BE2C (cell line): ENCODE results near the gene PLAC9.

ENCODE experiments used
- DNase-seq: peaks from one replicate; pipeline ENCODE4 v3.0.0-alpha.2; 2020
- H3K27me3 ChIP-seq: fragments of 250-450 bp; sonication (Bioruptor Pico); 2 replicates; pipeline ENCODE4 v1.5.1; 2020; ENCODE audit warnings: mild to moderate bottlenecking
- H3K36me3 ChIP-seq: fragments of 250-450 bp; sonication (Bioruptor Pico); 2 replicates; pipeline ENCODE4 v1.5.1; 2020; ENCODE audit warnings: mild to moderate bottlenecking
- H3K4me1 ChIP-seq: fragments of 250-450 bp; sonication (Bioruptor Pico); 2 replicates; pipeline ENCODE4 v1.5.1; 2020
- H3K4me3 ChIP-seq: 2 replicates; pipeline ENCODE4 v1.5.1; 2011; ENCODE audit warnings: low read depth, low read length
- H3K9me3 ChIP-seq: fragments of 250-450 bp; sonication (Bioruptor Pico); 2 replicates; pipeline ENCODE4 v1.5.1; 2020
- CTCF ChIP-seq: IDR thresholded peaks from 2 replicates; pipeline ENCODE4 v1.5.1; 2012; ENCODE audit warnings: mild to moderate bottlenecking, low read depth, low read length

PLAC9 gene

GRCh38 chr10:80166581-80167470 is 34.3 kb downstream of the PLAC9 start:
- Histone ChIP-seq H3K4me1 (peaks cover 5% of the 10 kb centered on the region; the same call in 1 of the 2 replicates), H3K27me3 (no peaks in the 10 kb centered on the region), H3K36me3 (no peaks in the 10 kb centered on the region), H3K9me3 (no peaks in the 10 kb centered on the region), H3K4me3 (no peak overlapping the region)
- no peak for DNase-seq
- TF ChIP-seq CTCF, result no peak

- Histone ChIP-seq H3K4me3 (no peak overlapping the region), H3K9me3 (no peaks in the 10 kb centered on the region), H3K27me3 (no peaks in the 10 kb centered on the region), H3K36me3 (no peaks in the 10 kb centered on the region), H3K4me1 (peaks cover 5% of the 10 kb centered on the region; the same call in 1 of the 2 replicates)
- no peak for DNase-seq
- TF ChIP-seq CTCF, result no peak
Observed at GRCh38 chr10:80167471-80168161, 35.1 kb downstream of the PLAC9 start.

- H3K4me3 ChIP-seq, result no peak overlapping the region
- no peaks in the 10 kb centered on the region for H3K27me3 ChIP-seq
- H3K4me1 ChIP-seq, result peaks cover 5% of the 10 kb centered on the region; the same call in 1 of the 2 replicates
- TF ChIP-seq CTCF, result no peak
- DNase-seq, result no peak
- H3K36me3 ChIP-seq, result no peaks in the 10 kb centered on the region
- no peaks in the 10 kb centered on the region for H3K9me3 ChIP-seq
Observed at GRCh38 chr10:80168162-80168511, 35.6 kb downstream of the PLAC9 start.

GRCh38 chr10:80168679-80169380 is 36.3 kb downstream of the PLAC9 start:
- DNase-seq, result no peak
- Histone ChIP-seq H3K4me1 (peaks cover 5% of the 10 kb centered on the region; the same call in 1 of the 2 replicates), H3K27me3 (no peaks in the 10 kb centered on the region), H3K4me3 (no peak overlapping the region), H3K36me3 (no peaks in the 10 kb centered on the region), H3K9me3 (no peaks in the 10 kb centered on the region)
- no peak for TF ChIP-seq CTCF

GRCh38 chr10:80170026-80170425 is 37.5 kb downstream of the PLAC9 start:
- no peak for DNase-seq
- Histone ChIP-seq H3K27me3 (no peaks in the 10 kb centered on the region), H3K4me1 (peaks cover 5% of the 10 kb centered on the region; the same call in 1 of the 2 replicates), H3K36me3 (no peaks in the 10 kb centered on the region), H3K4me3 (no peak overlapping the region), H3K9me3 (no peaks in the 10 kb centered on the region)
- no peak for TF ChIP-seq CTCF
